Hepatocyte (in vitro differentiated cells): ENCODE measurements around the gene QDPR. TPM values are rescaled to one million over a fixed set of nuclear protein-coding genes. Genes with fewer than 3 reads are reported as not detected.

Source experiments
- DNase-seq: peaks from one replicate; pipeline ENCODE4 v3.0.0-alpha.2; 2016; ENCODE audit warnings: low spot score
- H2AFZ ChIP-seq: fragments of 200-600 bp; sonication (generic); 2 replicates; pipeline ENCODE4 v1.6.0; 2016; ENCODE audit warnings: antibody characterized with exemption, mild to moderate bottlenecking
- H3K27ac ChIP-seq: fragments of 200-600 bp; sonication (generic); 2 replicates; pipeline ENCODE4 v1.5.1; 2016; ENCODE audit warnings: mild to moderate bottlenecking
- H3K27me3 ChIP-seq: fragments of 200-600 bp; sonication (generic); 2 replicates; pipeline ENCODE4 v1.6.1; 2016
- H3K36me3 ChIP-seq: fragments of 200-600 bp; sonication (generic); replicated peaks from 2 replicates; pipeline ENCODE4 v1.5.1; 2016; ENCODE audit warnings: low read depth; ENCODE audit not compliant: insufficient read depth
- H3K4me1 ChIP-seq: fragments of 200-600 bp; sonication (generic); 2 replicates; pipeline ENCODE4 v1.5.1; 2016; ENCODE audit warnings: mild to moderate bottlenecking, moderate library complexity; ENCODE audit not compliant: insufficient read depth
- H3K4me2 ChIP-seq: fragments of 200-600 bp; sonication (generic); 2 replicates; pipeline ENCODE4 v1.6.0; 2016
- H3K4me3 ChIP-seq: fragments of 200-600 bp; sonication (generic); 2 replicates; pipeline ENCODE4 v1.5.1; 2016; ENCODE audit warnings: mild to moderate bottlenecking
- H3K79me2 ChIP-seq: fragments of 200-600 bp; sonication (generic); 2 replicates; pipeline ENCODE4 v1.6.0; 2017; ENCODE audit warnings: mild to moderate bottlenecking
- H3K9me2 ChIP-seq: fragments of 200-600 bp; sonication (generic); replicated peaks from 2 replicates; pipeline ENCODE4 v1.6.0; 2017; ENCODE audit warnings: mild to moderate bottlenecking; ENCODE audit not compliant: insufficient read depth
- H3K9me3 ChIP-seq: fragments of 200-600 bp; sonication (generic); 2 replicates; pipeline ENCODE4 v1.5.1; 2016; ENCODE audit warnings: low read depth, mild to moderate bottlenecking
- H4K20me1 ChIP-seq: fragments of 200-600 bp; sonication (generic); 2 replicates; pipeline ENCODE4 v1.6.0; 2016; ENCODE audit warnings: mild to moderate bottlenecking; ENCODE audit not compliant: insufficient read depth, poor library complexity, severe bottlenecking
- CTCF ChIP-seq: fragments of 200-600 bp; sonication (generic); IDR thresholded peaks from 2 replicates; pipeline ENCODE4 v1.5.1; 2016; ENCODE audit warnings: antibody characterized with exemption, mild to moderate bottlenecking; ENCODE audit not compliant: poor library complexity
- EZH2 ChIP-seq: fragments of 200-600 bp; sonication (generic); IDR thresholded peaks from 2 replicates; pipeline ENCODE4 v1.6.1; 2016; ENCODE audit warnings: antibody characterized with exemption, mild to moderate bottlenecking, borderline replicate concordance
- EZH2phosphoT487 ChIP-seq: fragments of 200-600 bp; sonication (generic); IDR thresholded peaks from one replicate; pipeline ENCODE4 v1.6.1; 2018; ENCODE audit warnings: antibody characterized with exemption, mild to moderate bottlenecking, low read depth, moderate library complexity; ENCODE audit not compliant: unreplicated experiment, severe bottlenecking
- WGBS: methylation state at CpG from one replicate; pipeline ENCODE4 v1.1.6; 2016; ENCODE audit warnings: low lambda C conversion rate; ENCODE audit errors: missing lambda C conversion rate; 5-methylcytosine and 5-hydroxymethylcytosine counted together
- polyA plus RNA-seq: library from polyadenylated mRNA; unstranded; fragments of >200 nt; fragmentation: Nextera tagmentation; extraction: Ambion mirVana; gene quantifications from 2 replicates; pipeline ENCODE4 v1.2.1, GENCODE V29; 2016
- total RNA-seq: library from RNA; depleted of rRNA; stranded (reverse); fragments of >200 nt; gene quantifications from 2 replicates; pipeline ENCODE4 v1.2.3, GENCODE V29; 2014

The QDPR gene
- total and polyA plus RNA-seq, 2 experiments from 2014 or later, result 56.2 to 70.3 TPM

GRCh38 chr4:17500574-17500973, 11.3 kb downstream of the QDPR start:
- no peaks in the 10 kb centered on the region for H3K9me3 ChIP-seq
- TF ChIP-seq EZH2 (no peak), EZH2phosphoT487 (no peak), CTCF (no peak)
- H3K27ac ChIP-seq, result no peak overlapping the region
- H4K20me1 ChIP-seq, result no peaks in the 10 kb centered on the region
- no peaks in the 10 kb centered on the region for H3K9me2 ChIP-seq
- no peaks in the 10 kb centered on the region for H3K4me1 ChIP-seq
- DNase-seq, result no peak
- no peaks in the 10 kb centered on the region for H3K27me3 ChIP-seq
- H3K4me2 ChIP-seq, result no peak overlapping the region
- no peaks in the 10 kb centered on the region for H3K36me3 ChIP-seq
- H3K4me3 ChIP-seq, result no peak overlapping the region
- H3K79me2 ChIP-seq, result no peaks in the 10 kb centered on the region
- H2AFZ ChIP-seq, result no peak overlapping the region

GRCh38 chr4:17497890-17498523, 13.9 kb downstream of the QDPR start:
- Histone ChIP-seq H3K9me3 (no peaks in the 10 kb centered on the region), H3K4me1 (peaks cover 10% of the 10 kb centered on the region), H4K20me1 (no peaks in the 10 kb centered on the region), H3K36me3 (no peaks in the 10 kb centered on the region), H3K9me2 (no peaks in the 10 kb centered on the region), H3K4me3 (no peak overlapping the region), H3K27ac (no peak overlapping the region), H3K4me2 (no peak overlapping the region), H3K79me2 (peaks cover under 1% of the 10 kb centered on the region), H2AFZ (no peak overlapping the region), H3K27me3 (no peaks in the 10 kb centered on the region)
- no peak for DNase-seq
- WGBS, result 85% methylated on average over 7 of the region's 7 CpGs
- no peak for TF ChIP-seq EZH2
- no peak for TF ChIP-seq CTCF
- no peak for TF ChIP-seq EZH2phosphoT487

GRCh38 chr4:17494258-17495190, 17.4 kb downstream of the QDPR start:
- TF ChIP-seq CTCF (no peak), EZH2 (no peak), EZH2phosphoT487 (no peak)
- H3K27ac ChIP-seq, result peak overlapping the region; percentile 94
- H3K4me1 ChIP-seq, result peaks cover 19% of the 10 kb centered on the region
- no peak overlapping the region for H3K4me3 ChIP-seq
- no peaks in the 10 kb centered on the region for H4K20me1 ChIP-seq
- H3K36me3 ChIP-seq, result no peaks in the 10 kb centered on the region
- 91% methylated on average over 10 of the region's 10 CpGs for WGBS
- peaks cover 5% of the 10 kb centered on the region for H3K79me2 ChIP-seq
- no peaks in the 10 kb centered on the region for H3K9me3 ChIP-seq
- H3K9me2 ChIP-seq, result no peaks in the 10 kb centered on the region
- H3K4me2 ChIP-seq, result no peak overlapping the region
- DNase-seq, result peak; percentile 72
- H3K27me3 ChIP-seq, result no peaks in the 10 kb centered on the region
- H2AFZ ChIP-seq, result no peak overlapping the region
